Prostate gland (tissue), 2 donors: ENCODE results near the gene DDAH1.

ENCODE experiments used
- POLR2A ChIP-seq: fragments of 450-650 bp; IDR thresholded peaks from one replicate; pipeline ENCODE4 v1.6.1; 2016; ENCODE audit warnings: antibody characterized with exemption, mild to moderate bottlenecking
- TF ChIP-seq, protein P1 (sequence below), 4 experiments: fragments of 200-600 bp in 2 of 4; fragments of 450-650 bp in 2 of 4; sonication (generic) in 2 of 4; IDR thresholded peaks; 1 replicate in 3 of 4; 2 replicates in 1 of 4; pipeline ENCODE4 v1.5.1; 2016 to 2019; ENCODE audit warnings: antibody characterized with exemption in 4 of 4, mild to moderate bottlenecking in 2 of 4, moderate library complexity in 2 of 4

DNA sequence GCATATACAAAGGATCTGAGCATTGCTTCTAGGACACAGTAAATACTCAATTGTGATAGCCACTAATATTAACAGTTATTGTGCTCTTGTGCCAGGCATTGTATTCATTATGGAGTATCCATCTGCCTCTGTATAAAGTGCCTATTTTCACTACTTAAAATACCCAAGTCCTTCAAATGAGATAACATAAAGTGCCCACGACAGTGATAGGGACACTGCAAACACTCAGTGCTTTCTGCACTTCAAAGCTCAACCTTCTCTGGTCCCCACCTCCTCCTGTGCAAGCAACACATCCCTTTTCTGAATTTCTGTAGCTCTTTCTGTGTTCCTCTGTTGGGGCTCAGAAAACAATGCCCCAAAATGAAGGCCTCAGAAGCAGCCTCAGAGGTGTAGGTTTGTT, 6.6 kb upstream of the DDAH1 start:
- TF ChIP-seq, protein P1, sequence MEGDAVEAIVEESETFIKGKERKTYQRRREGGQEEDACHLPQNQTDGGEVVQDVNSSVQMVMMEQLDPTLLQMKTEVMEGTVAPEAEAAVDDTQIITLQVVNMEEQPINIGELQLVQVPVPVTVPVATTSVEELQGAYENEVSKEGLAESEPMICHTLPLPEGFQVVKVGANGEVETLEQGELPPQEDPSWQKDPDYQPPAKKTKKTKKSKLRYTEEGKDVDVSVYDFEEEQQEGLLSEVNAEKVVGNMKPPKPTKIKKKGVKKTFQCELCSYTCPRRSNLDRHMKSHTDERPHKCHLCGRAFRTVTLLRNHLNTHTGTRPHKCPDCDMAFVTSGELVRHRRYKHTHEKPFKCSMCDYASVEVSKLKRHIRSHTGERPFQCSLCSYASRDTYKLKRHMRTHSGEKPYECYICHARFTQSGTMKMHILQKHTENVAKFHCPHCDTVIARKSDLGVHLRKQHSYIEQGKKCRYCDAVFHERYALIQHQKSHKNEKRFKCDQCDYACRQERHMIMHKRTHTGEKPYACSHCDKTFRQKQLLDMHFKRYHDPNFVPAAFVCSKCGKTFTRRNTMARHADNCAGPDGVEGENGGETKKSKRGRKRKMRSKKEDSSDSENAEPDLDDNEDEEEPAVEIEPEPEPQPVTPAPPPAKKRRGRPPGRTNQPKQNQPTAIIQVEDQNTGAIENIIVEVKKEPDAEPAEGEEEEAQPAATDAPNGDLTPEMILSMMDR (IDR thresholded peaks at IDR 0.05), result no peak
- TF ChIP-seq POLR2A, result no peak
